Amygdala (tissue), 56 donors: ENCODE results near the gene CD81.

ENCODE experiments used
- DNase-seq, 56 donors: peaks; one replicate each; lab custom pipeline; 2025; lab: John Stamatoyannopoulos, UW

Gene CD81

DNA sequence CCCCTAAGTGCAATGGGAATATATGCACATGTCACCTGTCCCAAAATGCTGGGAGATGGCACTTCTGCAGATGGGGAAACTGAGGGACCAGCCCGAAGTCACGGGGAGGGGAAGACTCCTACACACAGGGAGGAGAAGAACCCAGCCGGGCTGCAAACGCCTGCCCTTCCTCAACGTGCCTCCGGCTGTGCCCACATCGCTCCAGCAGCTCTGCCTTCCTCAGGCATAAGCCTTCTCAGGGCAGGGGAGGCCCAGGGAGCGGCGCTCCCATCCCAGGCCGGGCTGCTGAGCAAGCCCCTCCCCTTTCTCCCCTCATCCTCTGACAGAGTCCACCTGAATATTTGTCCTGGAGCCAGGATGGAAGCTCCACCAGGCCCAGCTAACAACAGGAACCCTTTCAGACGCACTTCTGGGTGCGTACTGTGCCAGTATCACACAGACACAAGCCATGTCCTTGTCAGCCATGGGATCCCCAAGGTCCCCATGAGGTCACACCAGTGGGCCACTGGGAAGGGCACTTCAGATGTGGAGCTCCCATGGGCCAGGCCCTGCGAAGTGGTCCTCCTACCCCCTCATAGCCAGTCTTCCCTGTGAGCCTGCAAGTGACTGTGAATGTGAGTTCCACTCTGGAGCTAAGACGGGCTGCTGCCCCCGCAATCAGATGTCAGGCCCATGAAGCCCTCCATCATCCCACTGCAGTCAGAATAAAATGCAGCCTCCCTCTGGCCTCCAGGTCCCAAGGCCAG is 2.5 kb upstream of the CD81 start:
- DNase-seq: no peak

DNA sequence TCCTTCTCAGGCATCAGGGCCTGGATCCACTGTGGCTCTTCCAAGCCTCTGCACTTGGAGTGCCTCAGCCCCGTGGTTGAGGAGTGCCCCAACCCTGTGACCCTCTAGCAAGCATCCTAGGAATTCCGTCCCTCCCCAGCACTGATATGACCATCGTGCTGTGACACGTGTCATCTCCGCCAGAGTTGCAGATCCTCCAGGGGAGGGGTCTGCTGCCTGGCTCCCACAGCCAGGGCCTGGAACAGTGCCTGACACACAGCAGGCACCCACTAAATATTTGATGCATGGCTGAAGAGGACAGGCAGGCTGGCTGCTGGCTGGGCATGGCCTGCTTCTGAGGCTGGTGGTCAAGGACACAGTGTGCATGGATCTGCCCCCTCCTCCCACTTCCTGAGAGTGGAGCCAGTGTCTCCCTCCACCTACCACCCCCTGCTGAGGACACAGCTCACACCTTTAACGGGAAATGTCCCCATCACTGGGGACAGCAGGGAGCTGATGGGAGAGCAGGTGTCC is 1.7 kb upstream of the CD81 start:
- DNase-seq: no peak

DNA sequence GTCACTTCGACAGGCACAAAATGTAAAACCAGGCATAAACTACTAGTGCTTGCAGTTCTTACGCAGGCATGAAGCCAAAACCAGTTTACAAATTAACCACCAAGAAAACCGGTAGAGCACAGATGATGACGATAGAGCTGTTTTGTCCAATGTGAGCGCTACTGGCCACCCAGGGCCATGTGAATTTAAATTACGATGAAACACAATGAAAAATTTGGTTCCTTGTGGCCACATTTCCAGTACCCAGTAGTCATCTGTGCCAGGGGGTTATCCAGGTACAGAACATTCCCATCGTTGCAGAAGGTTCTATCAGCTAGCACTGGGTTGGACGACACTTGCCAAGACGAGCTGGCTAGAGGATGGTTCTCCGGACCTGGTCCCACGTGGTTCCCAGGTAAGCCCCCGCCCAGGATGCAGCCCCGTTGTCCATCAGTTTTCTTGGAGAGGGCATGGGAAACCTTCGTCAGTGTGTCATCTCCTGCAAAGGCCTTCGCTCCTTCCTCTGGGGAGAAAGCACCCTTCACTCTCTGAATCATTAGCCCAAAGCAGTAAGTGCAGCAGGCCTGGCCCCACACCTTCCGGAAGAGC is 1.1 kb upstream of the CD81 start:
- no peak for DNase-seq

DNA sequence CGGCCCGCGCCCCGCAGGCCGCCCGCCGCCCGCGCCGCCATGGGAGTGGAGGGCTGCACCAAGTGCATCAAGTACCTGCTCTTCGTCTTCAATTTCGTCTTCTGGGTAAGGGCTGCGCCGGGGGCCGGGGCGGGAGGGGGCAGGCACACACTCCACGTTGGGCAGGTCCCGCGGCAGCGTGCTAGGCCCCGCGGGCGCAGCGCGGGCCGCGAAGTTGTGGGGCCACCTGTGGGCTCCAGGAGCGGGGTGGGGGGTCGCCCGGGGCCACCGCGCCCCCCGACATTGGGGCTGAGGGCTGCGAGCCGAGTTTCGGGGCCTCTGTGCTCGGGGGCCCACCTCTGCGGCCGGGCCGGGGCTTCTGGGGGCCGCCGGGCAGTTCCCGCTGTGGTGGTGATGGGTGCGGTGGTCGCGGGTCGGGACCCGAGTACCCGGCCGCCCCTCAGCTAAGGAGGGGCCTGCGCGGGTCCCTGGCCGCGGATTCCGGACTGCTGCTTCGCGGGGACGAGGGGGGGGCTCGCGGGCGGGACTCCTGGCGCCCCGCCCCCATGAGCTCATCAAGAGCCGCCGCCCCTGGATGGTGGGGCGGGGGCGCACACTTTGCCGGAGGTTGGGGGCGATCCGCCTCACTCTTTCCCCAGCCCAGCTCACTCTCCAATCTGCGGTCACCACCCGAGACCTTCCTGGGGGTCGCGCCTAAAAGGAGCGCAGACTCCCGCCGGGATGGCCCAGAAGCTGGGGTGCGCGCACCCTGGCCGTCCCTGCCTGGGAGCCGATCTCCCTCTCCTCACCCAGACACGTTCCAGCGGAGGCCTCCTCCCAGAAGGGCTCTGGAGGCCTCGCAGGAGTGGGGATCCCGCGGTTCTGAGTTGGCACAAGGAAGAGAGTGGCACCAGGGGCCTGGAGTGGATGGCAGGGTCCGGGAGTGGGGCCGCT is 667 bp downstream of the CD81 start:
- DNase-seq: peak in 24 of 56 donors; percentile 14 to 78 (median 50)

DNA sequence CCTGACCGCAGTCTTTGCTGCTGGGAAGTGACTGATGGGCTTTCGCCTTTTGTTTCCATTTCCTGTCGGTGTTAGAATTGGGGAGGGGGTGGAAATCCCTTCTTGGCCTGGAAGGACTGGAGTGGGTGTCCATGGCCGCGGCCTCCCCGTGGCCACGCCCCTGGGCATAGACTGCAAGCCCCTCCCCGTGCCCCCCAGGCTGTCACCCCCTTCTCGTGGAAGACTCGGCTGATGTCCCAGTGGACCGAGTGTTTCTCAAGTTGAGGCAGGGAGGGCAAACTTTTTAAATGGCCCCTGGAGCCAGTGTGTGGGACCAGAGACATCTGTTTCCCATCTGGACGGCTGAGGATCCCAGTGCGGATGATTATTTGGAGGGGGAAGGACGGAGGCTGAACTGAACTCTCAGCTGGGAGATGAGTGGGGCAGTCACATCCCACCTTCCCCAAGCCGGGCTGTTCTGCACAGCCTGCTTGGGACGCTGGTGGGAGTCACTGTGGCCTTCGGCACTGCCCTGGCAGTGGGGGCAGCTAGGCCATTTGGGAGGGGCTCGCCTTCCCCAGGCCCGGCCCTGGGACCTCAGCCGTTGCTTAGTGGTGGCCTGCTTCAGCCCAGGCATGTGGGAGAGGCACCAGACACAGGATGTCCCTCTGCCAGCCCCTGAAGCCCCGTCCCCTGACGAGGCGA is 1.6 kb downstream of the CD81 start:
- no peak for DNase-seq

DNA sequence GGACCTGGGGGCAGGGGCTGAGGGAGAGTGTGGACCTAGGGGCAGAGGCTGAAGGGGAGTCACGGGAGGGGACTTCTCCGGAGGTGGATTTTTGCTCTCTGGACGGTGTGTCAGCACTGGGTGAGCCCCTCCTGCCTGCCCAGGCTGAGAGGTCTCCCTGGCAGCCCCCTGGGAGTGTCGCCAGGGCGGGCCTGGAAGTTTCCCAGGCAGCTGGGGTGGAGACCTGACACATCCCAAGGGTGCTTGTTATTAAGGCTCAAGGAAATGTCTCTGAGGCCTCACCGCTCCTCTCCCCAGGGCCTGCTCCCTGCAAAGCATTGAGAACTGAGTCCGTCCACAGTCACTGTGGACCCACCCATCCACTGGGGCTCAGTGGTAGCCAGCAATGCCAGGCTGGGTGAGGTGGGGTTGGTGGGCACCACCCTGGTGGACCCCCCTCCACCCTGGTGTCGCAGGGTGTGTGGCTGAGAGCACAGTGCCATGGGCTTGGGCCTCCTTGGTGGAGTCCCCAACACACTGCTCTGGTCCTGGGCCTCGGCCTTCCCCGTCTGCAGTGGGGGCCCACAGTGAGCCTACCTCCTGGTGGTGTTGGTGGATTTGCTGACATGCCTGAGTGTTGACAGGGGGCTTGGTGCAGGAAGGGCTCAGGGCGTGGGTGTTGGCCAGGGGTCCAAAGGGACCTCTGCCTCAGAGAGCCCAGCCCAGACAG is 2.5 kb downstream of the CD81 start:
- no peak for DNase-seq

DNA sequence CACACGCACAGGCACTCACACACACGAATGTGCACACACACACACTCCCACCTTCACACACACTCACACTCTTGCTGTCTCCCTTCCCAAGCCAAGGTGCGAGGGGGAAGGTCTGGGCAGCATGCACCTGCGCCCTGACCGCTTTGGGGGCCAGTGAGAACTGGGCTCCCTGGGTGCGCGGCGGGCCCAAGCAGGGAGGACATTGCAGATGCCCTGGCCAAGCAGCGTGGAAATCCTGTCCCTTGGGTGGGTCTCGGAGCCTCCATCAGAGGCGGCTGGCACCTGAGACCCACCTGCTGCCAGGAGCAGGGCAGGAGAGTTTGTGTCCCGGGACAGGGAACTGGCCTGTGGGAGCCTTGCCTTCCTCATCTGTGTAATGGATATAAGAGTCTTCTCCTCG is 3.3 kb downstream of the CD81 start:
- no peak for DNase-seq

DNA sequence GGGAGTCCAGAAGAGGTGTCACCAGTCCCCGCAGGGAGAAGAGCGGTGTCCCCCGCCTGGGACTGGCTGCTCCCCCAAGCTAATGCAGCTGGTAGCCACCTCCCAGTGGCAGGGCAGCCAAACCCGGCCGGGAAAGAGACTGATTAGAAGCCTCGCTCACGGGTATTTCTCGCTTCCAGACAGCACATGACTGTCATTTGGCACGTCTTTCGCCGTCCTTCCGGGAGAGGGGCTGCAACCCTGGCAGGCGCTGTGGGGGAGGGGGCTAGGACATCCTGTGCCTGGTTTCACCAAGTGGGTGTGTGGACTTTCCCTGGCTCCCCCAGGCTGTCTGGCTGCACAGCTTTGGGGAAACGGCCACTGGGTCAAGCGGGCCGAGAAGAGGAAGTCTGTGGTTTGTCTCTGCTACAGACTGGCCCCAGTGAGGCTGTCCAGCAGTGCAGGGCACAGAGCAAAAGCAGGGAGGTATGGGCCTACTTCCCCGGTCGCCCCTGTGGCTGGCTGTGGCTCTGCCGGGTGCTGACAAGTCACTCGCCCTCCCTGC is 3.8 kb downstream of the CD81 start:
- DNase-seq: peak in 32 of 56 donors; percentile 25 to 75 (median 54)

DNA sequence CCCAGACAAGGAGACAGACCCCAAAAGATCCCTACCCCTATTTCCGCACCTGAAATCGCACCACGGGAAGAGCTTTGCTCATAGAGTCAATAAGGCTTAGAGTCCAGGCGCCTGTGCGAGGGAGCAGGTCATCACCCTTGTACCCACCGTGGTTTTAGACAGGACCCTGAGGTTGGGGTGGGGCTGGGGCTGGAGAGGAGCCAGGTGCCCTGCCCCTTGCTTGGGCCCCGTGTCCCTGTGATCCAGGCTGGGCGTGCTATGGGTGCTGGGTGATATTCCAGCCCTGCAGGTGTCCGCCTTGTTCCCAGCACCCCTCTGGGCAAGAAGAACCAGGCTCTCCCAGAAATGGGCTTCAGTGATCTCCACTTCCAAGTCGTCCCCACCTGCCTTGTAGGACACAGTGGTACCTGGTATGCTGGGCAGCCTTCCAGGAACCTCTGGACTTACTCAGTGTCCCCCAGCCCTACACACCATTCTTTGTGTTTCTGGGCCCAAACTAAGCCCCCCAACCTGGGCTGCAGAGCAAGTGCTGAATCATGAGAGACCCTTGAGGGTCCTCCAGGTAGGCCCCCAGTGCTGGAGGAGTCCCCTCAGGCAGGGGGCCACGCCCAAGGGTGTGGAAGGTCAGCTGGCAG is 4.5 kb downstream of the CD81 start:
- DNase-seq: no peak

DNA sequence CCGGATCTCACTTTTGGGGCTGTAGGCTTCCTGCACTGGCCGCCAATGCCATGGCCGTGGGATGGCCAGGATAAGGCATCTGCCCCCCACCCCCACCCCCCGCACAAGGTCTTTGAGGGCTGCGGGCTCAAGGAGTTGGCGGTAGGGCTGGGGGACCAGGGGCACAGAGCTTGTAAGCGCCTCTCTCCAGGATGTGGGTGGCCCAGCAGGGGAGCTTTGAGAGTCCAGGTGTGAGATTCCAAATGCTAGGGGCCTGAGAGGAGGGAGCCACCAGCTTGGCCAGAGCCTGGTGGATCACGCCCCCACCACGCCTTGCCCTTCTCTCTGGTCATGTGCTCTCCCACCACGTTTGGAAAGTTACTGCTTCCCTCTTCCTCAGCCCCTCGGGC is 5.0 kb downstream of the CD81 start:
- peak in 1 of 56 donors; percentile 15 for DNase-seq

DNA sequence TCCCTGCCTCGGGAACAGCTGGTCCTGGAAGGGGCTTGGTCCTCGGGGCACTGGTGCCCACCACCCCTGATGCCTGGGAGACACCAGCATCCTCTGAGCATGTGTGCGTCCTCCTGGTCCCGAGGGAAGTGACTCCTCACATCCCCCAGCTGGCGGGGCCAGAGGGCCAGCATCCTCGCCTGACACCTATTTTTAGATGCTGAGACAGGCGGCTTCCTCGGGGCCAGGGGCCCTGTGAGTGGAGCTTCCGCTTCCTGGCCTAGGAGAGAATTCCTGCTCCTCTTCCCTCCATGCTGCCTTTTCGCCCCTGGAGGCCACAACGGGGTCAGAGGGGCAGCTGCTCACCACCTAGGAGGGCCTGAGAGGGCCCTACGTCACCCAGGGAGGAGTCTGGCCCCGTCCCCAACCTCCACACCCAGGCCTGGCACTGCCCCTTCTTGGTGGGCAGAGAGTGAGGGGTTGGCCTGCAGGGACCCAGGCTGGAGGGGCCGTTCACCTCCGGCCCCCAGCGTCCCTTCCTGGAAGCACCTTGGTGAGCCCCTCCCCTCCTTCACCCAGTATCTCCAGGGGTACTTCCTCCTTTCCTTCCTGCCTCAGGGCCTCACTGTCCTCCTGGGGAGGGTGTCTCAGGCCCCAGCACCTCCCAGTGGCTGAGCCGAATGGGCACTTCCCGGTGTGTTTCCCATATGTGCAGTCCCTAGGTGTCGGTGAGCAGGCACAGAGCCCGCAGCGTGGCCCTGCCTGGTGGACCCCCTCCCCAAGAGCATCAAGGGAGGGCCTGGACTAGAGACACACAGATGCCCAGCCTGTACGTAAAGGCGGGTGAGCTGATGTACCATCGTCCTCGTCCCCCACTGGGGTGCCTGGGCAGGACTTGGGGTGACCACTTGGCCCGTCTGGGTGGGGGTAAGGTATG is 6.1 kb downstream of the CD81 start:
- peak in 11 of 56 donors; percentile 29 to 52 (median 33) for DNase-seq

DNA sequence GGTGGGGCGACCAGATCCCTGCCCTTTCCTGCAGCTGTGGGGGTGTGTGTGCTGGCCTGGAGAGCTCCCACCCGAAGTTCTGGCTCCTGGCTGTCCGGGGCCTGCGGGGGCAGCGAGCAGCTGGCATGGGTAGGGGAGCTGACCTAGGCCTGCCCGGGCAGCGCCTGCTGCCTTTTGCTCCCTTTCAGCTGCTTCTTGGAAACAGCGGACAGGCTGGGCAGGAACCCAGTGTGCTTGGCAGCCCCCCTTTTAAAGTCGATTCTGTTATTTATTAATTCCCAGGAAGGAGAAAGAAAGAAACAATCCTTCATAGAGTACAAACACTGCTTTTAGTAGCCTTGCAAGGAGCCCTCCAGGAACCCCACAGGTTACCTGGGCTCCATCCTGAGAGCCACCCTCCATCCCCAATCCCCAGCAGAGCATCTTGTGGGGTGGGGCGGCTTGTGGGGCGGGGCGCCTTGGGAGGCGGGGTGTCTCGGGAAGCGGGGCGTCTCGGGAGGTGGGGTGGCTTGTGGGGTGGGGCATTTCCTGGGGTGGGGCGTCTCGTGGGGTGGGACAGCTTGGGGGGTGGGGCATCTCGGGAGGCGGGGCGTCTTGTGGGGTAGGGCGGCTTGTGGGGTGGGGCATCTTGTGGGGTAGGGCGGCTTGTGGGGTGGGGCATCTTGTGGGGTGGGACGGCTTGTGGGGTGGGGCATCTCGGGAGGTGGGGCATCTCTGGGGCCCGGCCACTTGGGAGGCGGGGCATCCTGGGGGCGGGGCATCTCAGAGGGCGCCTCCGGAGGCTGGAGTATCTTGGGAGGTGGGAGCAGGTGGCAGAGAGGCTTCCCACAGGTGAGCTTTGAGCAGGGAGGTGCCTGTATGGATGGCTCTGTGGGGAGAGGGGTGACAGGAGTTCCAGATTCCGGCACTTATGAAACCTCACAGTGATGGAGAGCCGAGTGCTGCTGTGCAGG is 7.0 kb downstream of the CD81 start:
- peak in 22 of 56 donors; percentile 28 to 70 (median 45) for DNase-seq

DNA sequence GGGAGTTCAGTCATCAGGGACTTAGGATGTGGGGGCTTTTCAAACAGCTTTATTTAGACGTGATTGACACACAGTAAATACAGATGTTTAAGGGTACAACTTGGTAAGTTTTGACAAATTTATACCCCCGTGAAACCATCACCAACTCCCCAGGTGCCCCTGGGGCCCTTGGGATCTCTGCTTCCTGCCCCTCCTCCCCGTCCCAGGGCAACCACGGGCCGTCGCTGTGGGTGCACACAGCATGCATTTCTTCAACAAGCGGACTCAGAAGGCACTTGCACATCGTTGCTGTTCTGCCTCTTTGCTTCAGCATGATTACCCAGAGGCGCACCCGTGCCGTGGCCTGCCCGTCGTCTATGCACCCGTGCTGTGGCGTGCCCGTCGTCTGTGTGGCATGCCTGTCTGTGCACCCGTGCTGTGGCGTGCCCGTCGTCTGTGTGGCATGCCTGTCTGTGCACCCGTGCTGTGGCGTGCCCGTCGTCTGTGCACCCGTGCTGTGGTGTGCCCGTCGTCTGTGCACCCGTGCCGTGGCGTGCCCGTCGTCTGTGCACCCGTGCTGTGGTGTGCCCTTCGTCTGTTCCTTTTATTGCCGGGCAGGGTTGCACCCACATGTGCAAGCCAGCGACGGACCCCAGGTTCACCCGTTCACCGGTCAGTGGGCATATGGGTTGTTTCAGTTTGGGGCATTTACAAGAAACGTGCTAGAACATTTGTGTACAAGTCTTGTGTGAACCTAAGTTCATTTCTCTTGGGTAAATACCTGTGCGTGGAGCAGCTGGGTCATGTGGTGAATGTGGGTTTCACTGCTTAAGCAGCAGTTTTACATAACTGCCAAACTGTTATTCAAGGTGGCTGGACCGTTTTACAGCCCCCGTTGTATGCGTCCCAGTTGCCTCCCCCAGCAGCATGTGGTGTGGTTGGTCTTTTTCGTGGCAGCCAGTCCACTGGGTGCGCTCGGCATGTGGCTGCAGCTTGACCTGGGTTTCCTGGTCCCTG is 8.3 kb downstream of the CD81 start:
- no peak for DNase-seq

DNA sequence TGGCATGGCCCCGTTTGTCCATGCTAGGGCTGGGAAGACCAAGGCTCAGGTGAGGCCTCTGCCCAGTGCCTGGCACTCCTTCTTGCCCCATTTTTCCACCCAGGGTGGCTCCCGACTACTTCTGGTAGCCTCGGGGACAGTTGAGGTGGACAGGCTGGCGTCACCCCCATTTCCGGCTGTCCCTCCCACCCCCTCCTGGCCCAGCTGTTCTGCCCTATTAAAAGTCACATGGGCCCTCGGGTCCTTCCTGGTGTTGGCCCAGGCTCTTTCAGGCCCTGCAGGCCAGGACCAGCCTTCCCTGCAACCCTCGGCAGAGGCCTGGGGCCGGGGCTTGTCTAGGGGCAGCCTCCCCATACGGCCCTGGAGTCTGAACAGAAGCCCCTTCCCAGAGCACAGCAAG is 9.5 kb downstream of the CD81 start:
- DNase-seq: no peak

DNA sequence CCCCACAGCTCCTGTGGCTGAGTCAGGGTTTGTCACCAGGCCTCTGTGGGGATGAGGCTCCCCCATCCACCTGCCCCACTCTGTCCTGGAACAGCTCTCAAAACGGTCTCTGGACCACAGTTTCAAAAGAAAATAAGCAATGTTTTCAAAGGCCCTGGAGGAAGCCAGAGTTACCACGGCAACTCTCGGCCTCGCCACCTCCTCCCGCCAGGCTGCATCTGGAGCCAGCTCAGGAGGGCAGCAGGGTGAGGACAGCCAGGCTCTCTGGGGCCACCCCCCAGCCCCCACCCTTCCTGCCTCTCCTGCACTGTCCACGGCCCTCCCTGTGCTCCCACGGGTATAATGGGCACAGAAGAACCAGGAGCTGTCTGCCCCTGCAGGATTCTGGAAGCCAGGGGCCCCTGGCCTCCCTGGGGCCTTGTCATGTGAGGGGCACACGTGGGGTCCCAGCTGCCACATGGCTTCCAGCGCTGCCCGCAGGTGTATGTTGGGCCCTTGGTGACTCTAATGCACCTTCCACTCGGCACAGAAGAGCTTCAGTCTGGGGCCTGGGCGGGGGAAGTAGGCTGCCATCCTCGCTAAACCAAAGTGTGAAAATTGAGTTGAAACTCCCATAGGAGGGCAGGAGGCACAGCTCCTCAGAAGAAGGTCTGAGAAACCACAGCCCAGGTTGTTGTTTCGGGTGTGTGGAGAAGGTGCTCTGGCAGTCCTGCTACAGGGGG is 10.3 kb downstream of the CD81 start:
- DNase-seq: peak in 24 of 56 donors; percentile 20 to 75 (median 50)
